ENCODE measurements around the gene FRRS1L. TPM values are rescaled to one million over a fixed set of nuclear protein-coding genes. Genes with fewer than 3 reads are reported as not detected.

Gene FRRS1L
- total RNA-seq, 1 donor from 2014 or later = under 0.01 TPM

DNA sequence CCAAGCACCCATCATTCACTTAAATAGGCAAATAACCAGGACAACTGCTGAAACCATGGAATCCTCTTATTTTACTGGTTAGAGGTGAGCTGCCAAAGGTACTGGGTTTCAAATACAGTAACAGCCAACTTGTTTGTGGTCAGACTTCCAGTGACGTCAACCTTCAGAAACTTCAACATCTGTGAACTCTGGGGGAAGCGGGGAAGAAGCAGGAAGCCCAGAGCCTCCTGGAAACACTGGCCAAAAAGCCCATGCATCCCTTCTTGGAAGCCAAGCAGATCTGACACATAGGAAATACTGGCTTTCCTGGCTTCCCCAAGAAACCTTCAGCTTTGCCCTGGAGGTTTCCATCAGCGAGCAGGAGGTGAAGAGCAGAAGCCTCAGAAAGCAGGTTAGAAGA lies 4.9 kb upstream of the FRRS1L start:
- Histone ChIP-seq H3K4me3 (ENCODE audit: low read depth, low read length) (no peak overlapping the region), H3K36me3 (ENCODE audit: control insufficient read depth, insufficient read depth, low read length) (no peaks in the 10 kb centered on the region), H3K27me3 (ENCODE audit: control insufficient read depth, insufficient read depth, low read length) (peaks cover 6% of the 10 kb centered on the region)
- TF ChIP-seq, protein P1, sequence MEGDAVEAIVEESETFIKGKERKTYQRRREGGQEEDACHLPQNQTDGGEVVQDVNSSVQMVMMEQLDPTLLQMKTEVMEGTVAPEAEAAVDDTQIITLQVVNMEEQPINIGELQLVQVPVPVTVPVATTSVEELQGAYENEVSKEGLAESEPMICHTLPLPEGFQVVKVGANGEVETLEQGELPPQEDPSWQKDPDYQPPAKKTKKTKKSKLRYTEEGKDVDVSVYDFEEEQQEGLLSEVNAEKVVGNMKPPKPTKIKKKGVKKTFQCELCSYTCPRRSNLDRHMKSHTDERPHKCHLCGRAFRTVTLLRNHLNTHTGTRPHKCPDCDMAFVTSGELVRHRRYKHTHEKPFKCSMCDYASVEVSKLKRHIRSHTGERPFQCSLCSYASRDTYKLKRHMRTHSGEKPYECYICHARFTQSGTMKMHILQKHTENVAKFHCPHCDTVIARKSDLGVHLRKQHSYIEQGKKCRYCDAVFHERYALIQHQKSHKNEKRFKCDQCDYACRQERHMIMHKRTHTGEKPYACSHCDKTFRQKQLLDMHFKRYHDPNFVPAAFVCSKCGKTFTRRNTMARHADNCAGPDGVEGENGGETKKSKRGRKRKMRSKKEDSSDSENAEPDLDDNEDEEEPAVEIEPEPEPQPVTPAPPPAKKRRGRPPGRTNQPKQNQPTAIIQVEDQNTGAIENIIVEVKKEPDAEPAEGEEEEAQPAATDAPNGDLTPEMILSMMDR (IDR thresholded peaks at IDR 0.05; ENCODE audit: insufficient read depth, low read length, poor library complexity, severe bottlenecking) = no peak
- no peak for DNase-seq (ENCODE audit: low read depth)

DNA sequence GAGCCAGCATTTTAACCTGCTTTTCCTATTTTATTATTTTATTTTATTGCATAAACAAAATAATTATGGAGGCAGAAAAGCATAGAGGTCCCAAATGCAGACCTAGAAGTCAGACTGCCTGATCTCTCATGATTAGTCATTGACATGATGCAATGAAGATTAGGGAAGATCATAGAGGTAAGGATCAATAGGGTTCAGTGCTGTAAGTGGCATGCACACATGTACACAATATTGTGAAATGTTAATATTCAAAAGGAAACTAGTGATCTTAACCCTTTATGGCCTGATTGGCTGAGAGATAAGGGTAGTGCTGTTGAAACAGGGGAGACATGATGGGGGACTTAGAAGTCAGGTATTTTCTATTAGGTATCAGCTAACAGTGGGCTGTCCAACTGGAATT lies 1.1 kb upstream of the FRRS1L start:
- Histone ChIP-seq H3K36me3 (ENCODE audit: control insufficient read depth, insufficient read depth, low read length) (no peaks in the 10 kb centered on the region), H3K4me3 (ENCODE audit: low read depth, low read length) (no peak overlapping the region), H3K27me3 (ENCODE audit: control insufficient read depth, insufficient read depth, low read length) (peaks cover 11% of the 10 kb centered on the region)
- TF ChIP-seq, protein P1 (IDR thresholded peaks at IDR 0.05; ENCODE audit: insufficient read depth, low read length, poor library complexity, severe bottlenecking) = no peak
- no peak for DNase-seq (ENCODE audit: low read depth)

DNA sequence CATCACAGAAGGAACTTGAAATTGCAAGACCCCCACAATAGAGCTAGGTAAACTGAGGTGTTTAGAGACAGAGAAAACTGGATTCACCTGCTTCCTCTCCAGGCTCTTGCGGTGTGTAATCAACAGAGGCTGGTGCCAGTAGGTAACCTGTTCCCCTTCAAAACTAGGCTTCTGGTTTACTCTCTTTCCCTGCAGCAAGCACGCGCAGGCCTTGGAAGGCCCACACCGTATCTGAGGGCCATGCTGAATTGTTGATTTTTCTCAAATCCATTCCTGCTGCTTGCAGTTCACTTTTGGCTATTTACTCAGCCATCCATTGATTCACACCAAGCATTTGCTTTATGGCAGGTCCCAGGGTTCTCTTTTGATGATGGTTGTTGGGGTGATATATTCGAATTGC lies 667 bp upstream of the FRRS1L start:
- TF ChIP-seq, protein P1 (IDR thresholded peaks at IDR 0.05; ENCODE audit: insufficient read depth, low read length, poor library complexity, severe bottlenecking) = no peak
- no peak for DNase-seq (ENCODE audit: low read depth)
- Histone ChIP-seq H3K27me3 (ENCODE audit: control insufficient read depth, insufficient read depth, low read length) (peaks cover 11% of the 10 kb centered on the region), H3K36me3 (ENCODE audit: control insufficient read depth, insufficient read depth, low read length) (no peaks in the 10 kb centered on the region), H3K4me3 (ENCODE audit: low read depth, low read length) (no peak overlapping the region)

DNA sequence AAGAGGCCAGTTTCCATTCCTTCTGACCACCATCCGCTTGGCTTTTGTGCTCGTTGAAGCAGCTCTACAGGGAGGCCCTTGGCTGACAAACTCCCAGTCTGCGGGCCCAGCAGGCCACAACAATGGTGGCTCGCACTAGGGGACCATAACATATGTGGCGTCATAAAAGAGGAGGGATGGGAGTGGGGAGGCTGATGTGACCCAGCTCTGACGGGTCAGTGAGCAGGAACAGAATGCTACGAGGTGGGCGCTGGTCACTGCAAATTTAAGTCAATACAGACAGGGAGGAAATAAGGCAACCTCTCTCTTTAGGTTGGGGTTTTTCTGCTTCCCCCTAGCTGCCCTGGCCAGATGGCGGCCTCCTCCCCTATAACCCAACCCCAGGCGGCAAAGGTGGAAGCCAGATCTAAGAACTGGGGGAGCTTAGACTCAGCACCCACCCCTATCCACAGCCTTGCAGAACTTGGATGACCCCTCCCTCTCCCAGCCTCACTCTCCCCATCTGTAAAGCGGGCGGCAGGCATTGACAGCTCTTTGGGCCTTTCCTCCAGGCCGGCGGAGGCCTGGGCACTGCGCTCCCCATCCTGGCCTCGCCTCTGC lies 778 bp downstream of the FRRS1L start:
- TF ChIP-seq, protein P1 (IDR thresholded peaks at IDR 0.05; ENCODE audit: insufficient read depth, low read length, poor library complexity, severe bottlenecking) = no peak
- DNase-seq (ENCODE audit: low read depth) = no peak
- no peaks in the 10 kb centered on the region for H3K36me3 ChIP-seq (ENCODE audit: control insufficient read depth, insufficient read depth, low read length)
- H3K27me3 ChIP-seq (ENCODE audit: control insufficient read depth, insufficient read depth, low read length) = peaks cover 11% of the 10 kb centered on the region
- H3K4me3 ChIP-seq (ENCODE audit: low read depth, low read length) = no peak overlapping the region

DNA sequence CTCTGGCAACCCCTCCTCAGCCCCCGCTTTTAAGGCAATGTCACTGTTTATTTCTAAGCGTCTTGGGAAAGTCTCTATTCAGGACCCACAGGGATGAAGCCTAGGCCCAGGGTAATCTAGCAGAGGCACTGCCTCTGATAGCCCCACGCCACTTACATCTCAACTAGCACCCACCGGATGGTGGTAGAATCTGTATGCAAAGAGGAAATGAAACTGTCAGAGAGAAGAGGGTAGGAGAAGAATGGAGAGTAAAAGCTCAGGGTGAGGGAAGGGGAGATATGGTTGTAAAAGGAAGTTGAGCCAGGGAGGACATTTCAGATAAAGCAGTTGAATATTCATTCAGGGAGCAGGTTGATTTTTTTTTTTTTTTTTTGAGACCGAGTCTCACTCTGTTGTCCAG lies 3.0 kb downstream of the FRRS1L start:
- TF ChIP-seq, protein P1 (IDR thresholded peaks at IDR 0.05; ENCODE audit: insufficient read depth, low read length, poor library complexity, severe bottlenecking) = no peak
- Histone ChIP-seq H3K27me3 (ENCODE audit: control insufficient read depth, insufficient read depth, low read length) (peaks cover 11% of the 10 kb centered on the region), H3K4me3 (ENCODE audit: low read depth, low read length) (no peak overlapping the region), H3K36me3 (ENCODE audit: control insufficient read depth, insufficient read depth, low read length) (no peaks in the 10 kb centered on the region)
- DNase-seq (ENCODE audit: low read depth) = no peak

DNA sequence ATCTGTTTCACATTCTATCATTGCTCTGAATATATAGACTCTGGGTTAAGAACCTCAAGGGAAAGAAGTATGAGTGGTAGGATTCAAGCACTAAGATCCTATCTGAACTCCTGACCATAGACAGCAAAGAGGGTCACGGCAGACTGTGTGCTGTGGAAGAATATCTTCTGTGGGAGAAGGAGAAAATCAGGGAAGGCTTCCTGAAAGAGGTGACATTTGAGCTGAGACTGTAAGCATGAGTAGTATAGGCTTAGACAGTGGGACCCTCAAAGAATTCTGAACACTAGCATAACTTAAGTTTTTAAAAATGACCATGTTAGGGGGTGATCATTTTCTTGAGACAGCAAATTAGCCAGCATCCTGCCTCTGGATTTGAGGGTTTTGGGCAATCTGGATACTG lies 3.9 kb downstream of the FRRS1L start:
- H3K27me3 ChIP-seq (ENCODE audit: control insufficient read depth, insufficient read depth, low read length) = peaks cover 11% of the 10 kb centered on the region
- TF ChIP-seq, protein P1 (IDR thresholded peaks at IDR 0.05; ENCODE audit: insufficient read depth, low read length, poor library complexity, severe bottlenecking) = no peak

More for the DNA sequence above, 3.9 kb downstream of the FRRS1L start:
- H3K4me3 ChIP-seq (ENCODE audit: low read depth, low read length) = no peak overlapping the region
- H3K36me3 ChIP-seq (ENCODE audit: control insufficient read depth, insufficient read depth, low read length) = no peaks in the 10 kb centered on the region
- DNase-seq (ENCODE audit: low read depth) = no peak

Data from kidney epithelial cell (primary cell).